ENCODE measurements around the gene SLC5A11.

DNA sequence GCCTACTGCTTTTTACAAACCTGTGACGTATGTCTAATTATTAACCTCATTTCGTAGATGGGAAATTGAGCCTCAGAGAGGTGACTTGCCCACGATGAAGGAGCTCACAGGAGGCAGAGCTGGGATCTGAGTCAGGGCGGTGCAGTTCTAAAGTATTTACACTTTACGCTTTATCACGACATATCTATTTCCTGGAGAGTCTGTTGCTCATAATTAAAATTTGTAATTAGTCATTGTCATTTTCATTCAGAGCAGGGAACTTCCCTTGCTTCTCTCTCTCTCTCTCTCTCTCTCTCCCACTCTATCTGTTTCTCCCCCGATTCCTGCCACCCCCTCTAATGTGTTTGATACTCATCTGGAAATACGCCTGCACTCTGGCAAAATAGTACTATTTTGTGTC, 5.9 kb downstream of the SLC5A11 start:
- TF ChIP-seq TEAD4 (IDR thresholded peaks at IDR 0.05) (no peak), TAF1 (IDR thresholded peaks at IDR 0.05; ENCODE audit: low read depth) (no peak), NFIC (IDR thresholded peaks at IDR 0.05) (no peak), RAD21 (IDR thresholded peaks at IDR 0.05; ENCODE audit: low read depth) (no peak), FOXM1 (IDR thresholded peaks at IDR 0.05; ENCODE audit: borderline replicate concordance, low read depth) (no peak), EP300 (IDR thresholded peaks at IDR 0.05; ENCODE audit: borderline replicate concordance) (no peak), REST (IDR thresholded peaks at IDR 0.05; ENCODE audit: low read depth) (no peak)

Data from Ishikawa (cell line).